Measurements from ENCODE around the gene KCNQ1OT1.

Gene KCNQ1OT1

GRCh38 chr11:2715716-2716350 is 16.0 kb upstream of the KCNQ1OT1 start:
- Histone ChIP-seq H3K27me3 (ENCODE audit: control insufficient read depth, insufficient read depth, low read length) (peaks cover 98% of the 10 kb centered on the region), H3K9me3 (ENCODE audit: control insufficient read depth, insufficient read depth, low read length) (0 out of 2 replicates have a peak, but pooled peaks cover under 1% of the 10 kb centered on the region)

DNA sequence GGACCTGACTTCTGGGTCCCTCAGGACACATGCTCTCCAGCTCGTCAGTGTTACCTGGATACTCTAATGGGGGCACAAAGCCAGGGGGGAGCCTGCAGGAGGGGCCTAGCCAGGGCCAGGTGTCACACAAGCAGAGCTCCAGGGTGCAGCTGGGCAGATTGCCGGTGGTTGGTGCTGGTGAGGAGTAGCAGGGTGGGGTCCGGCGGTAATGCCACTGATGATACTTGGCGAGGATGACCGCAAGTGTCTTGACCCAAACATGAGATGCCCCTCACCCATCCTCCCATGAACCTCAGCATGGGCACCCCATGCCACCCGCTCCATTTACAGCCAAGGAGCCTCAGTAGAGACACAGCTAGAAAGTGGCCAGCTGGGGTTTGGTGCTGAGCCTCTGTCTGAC is 15.1 kb upstream of the KCNQ1OT1 start:
- peaks cover 18% of the 10 kb centered on the region for H3K4me1 ChIP-seq (ENCODE audit: control insufficient read depth, insufficient read depth, low read length)
- H3K27ac ChIP-seq (ENCODE audit: low read depth, low read length), result no peak overlapping the region
- peaks cover 5% of the 10 kb centered on the region; the same call in 1 of the 2 replicates for H3K9me3 ChIP-seq (ENCODE audit: control insufficient read depth, insufficient read depth, low read length)
- H3K9ac ChIP-seq (ENCODE audit: low read depth, low read length), result no peak overlapping the region
- H3K4me3 ChIP-seq (ENCODE audit: low read depth, low read length), result no peak overlapping the region
- peaks cover 90% of the 10 kb centered on the region for H3K27me3 ChIP-seq (ENCODE audit: control insufficient read depth, insufficient read depth, low read length)
- H3K36me3 ChIP-seq (ENCODE audit: control insufficient read depth, insufficient read depth, low read length), result no peaks in the 10 kb centered on the region

More at GRCh38 chr11:2715716-2716350, 16.0 kb upstream of the KCNQ1OT1 start:
- Histone ChIP-seq H3K4me3 (ENCODE audit: low read depth, low read length) (no peak overlapping the region), H3K9ac (ENCODE audit: low read depth, low read length) (no peak overlapping the region), H3K36me3 (ENCODE audit: control insufficient read depth, insufficient read depth, low read length) (no peaks in the 10 kb centered on the region), H3K27ac (ENCODE audit: low read depth, low read length) (no peak overlapping the region), H3K4me1 (ENCODE audit: control insufficient read depth, insufficient read depth, low read length) (peaks cover 28% of the 10 kb centered on the region)

GRCh38 chr11:2714463-2714800 is 14.6 kb upstream of the KCNQ1OT1 start:
- H3K9ac ChIP-seq (ENCODE audit: low read depth, low read length), result no peak overlapping the region
- peaks cover 14% of the 10 kb centered on the region for H3K4me1 ChIP-seq (ENCODE audit: control insufficient read depth, insufficient read depth, low read length)
- H3K27ac ChIP-seq (ENCODE audit: low read depth, low read length), result no peak overlapping the region
- H3K9me3 ChIP-seq (ENCODE audit: control insufficient read depth, insufficient read depth, low read length), result peaks cover 8% of the 10 kb centered on the region; the same call in 1 of the 2 replicates
- no peaks in the 10 kb centered on the region for H3K36me3 ChIP-seq (ENCODE audit: control insufficient read depth, insufficient read depth, low read length)
- peaks cover 90% of the 10 kb centered on the region for H3K27me3 ChIP-seq (ENCODE audit: control insufficient read depth, insufficient read depth, low read length)
- no peak overlapping the region for H3K4me3 ChIP-seq (ENCODE audit: low read depth, low read length)

DNA sequence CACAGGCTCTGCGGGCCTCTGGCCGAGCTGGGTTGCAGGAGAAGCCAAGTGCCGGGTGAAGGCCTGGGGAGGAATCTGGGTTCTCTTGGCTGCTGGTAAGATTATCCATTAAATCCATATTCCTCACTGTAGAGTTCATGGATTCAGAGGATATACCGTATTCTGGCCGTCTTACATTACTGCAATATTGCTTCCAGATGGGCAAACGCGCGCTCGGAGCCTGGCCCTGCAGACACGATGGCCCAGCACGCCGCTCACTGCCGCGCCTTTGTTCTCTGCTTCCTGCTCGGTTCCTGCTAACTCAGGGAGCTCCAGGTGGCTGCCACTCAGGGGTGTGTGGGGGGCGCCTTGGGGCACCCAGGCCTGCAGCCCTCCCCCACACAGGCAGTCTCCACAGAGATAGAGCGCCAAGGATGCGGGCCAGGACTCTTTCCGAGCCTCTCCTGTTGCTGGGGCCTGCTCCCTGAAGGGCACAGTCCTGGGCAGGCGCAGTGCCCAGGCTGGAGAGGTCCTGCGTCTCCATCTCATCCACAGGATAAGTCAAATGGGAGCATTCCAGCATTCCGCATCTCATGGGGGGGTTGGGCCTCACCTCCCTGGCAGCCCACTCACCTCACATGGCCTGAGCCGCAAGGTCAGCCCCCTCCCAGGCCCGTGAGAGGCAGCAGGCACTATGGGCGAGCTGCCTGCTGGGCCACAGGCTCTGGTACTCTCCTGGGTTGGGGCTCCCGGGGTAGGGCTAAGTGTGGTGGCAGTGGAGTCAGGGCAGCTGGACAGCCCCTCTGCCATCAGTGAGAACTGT is 14.1 kb upstream of the KCNQ1OT1 start:
- Histone ChIP-seq H3K36me3 (ENCODE audit: control insufficient read depth, insufficient read depth, low read length) (no peaks in the 10 kb centered on the region), H3K9me3 (ENCODE audit: control insufficient read depth, insufficient read depth, low read length) (peaks cover 8% of the 10 kb centered on the region; the same call in 1 of the 2 replicates), H3K27ac (ENCODE audit: low read depth, low read length) (no peak overlapping the region), H3K4me1 (ENCODE audit: control insufficient read depth, insufficient read depth, low read length) (peaks cover 8% of the 10 kb centered on the region), H3K4me3 (ENCODE audit: low read depth, low read length) (no peak overlapping the region), H3K9ac (ENCODE audit: low read depth, low read length) (no peak overlapping the region), H3K27me3 (ENCODE audit: control insufficient read depth, insufficient read depth, low read length) (peaks cover 88% of the 10 kb centered on the region)

GRCh38 chr11:2713094-2713493 is 13.3 kb upstream of the KCNQ1OT1 start:
- peaks cover 8% of the 10 kb centered on the region; the same call in 1 of the 2 replicates for H3K9me3 ChIP-seq (ENCODE audit: control insufficient read depth, insufficient read depth, low read length)
- H3K4me1 ChIP-seq (ENCODE audit: control insufficient read depth, insufficient read depth, low read length), result peaks cover under 1% of the 10 kb centered on the region; the same call in 1 of the 2 replicates
- H3K4me3 ChIP-seq (ENCODE audit: low read depth, low read length), result no peak overlapping the region
- H3K9ac ChIP-seq (ENCODE audit: low read depth, low read length), result no peak overlapping the region
- no peaks in the 10 kb centered on the region for H3K36me3 ChIP-seq (ENCODE audit: control insufficient read depth, insufficient read depth, low read length)
- peaks cover 88% of the 10 kb centered on the region for H3K27me3 ChIP-seq (ENCODE audit: control insufficient read depth, insufficient read depth, low read length)
- H3K27ac ChIP-seq (ENCODE audit: low read depth, low read length), result no peak overlapping the region

DNA sequence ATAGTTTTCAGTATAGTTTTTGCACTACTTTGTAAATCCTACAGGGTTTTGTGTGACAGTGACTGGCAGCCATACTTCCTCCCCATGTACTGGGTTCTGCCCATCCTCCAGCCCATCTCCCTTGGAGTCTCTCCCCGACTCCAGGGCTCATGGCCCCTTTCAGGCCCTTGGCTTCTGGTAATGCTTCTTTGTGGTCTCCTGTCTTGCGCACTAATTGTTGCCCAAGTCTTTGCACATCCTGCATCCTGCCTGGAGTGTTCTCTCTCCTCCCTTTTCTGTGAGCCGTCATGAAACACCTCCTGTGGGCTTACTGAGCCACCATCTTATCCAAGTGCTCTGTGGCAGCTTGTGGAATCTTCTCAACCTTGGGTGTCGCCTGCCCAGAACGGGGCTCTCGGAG is 11.4 kb upstream of the KCNQ1OT1 start:
- Histone ChIP-seq H3K9me3 (ENCODE audit: control insufficient read depth, insufficient read depth, low read length) (peaks cover 8% of the 10 kb centered on the region; the same call in 1 of the 2 replicates), H3K9ac (ENCODE audit: low read depth, low read length) (no peak overlapping the region), H3K4me1 (ENCODE audit: control insufficient read depth, insufficient read depth, low read length) (no peaks in the 10 kb centered on the region), H3K36me3 (ENCODE audit: control insufficient read depth, insufficient read depth, low read length) (no peaks in the 10 kb centered on the region), H3K4me3 (ENCODE audit: low read depth, low read length) (no peak overlapping the region), H3K27ac (ENCODE audit: low read depth, low read length) (no peak overlapping the region), H3K27me3 (ENCODE audit: control insufficient read depth, insufficient read depth, low read length) (peaks cover 88% of the 10 kb centered on the region)

DNA sequence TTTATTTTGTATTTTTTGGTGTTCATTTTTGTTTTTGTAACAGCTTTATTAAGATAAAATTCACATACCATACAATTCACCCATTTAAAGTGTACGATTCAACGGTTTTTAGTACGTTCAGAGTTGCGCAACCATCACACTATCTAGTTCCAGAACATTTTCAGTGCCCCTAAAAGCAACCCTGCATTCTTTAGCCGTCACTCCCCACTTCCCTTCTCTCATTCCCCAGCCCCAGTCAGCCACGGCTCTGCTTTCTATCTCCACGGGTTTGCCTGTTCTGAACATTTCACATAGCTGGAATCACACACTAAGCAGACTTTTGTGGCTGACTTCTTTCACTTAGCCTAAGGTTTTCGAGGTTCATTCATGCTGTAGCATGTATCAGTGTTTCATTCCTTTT is 9.6 kb upstream of the KCNQ1OT1 start:
- Histone ChIP-seq H3K9ac (ENCODE audit: low read depth, low read length) (no peak overlapping the region), H3K27ac (ENCODE audit: low read depth, low read length) (no peak overlapping the region), H3K4me1 (ENCODE audit: control insufficient read depth, insufficient read depth, low read length) (no peaks in the 10 kb centered on the region), H3K9me3 (ENCODE audit: control insufficient read depth, insufficient read depth, low read length) (peaks cover 8% of the 10 kb centered on the region; the same call in 1 of the 2 replicates), H3K36me3 (ENCODE audit: control insufficient read depth, insufficient read depth, low read length) (no peaks in the 10 kb centered on the region), H3K27me3 (ENCODE audit: control insufficient read depth, insufficient read depth, low read length) (peaks cover 87% of the 10 kb centered on the region), H3K4me3 (ENCODE audit: low read depth, low read length) (no peak overlapping the region)

DNA sequence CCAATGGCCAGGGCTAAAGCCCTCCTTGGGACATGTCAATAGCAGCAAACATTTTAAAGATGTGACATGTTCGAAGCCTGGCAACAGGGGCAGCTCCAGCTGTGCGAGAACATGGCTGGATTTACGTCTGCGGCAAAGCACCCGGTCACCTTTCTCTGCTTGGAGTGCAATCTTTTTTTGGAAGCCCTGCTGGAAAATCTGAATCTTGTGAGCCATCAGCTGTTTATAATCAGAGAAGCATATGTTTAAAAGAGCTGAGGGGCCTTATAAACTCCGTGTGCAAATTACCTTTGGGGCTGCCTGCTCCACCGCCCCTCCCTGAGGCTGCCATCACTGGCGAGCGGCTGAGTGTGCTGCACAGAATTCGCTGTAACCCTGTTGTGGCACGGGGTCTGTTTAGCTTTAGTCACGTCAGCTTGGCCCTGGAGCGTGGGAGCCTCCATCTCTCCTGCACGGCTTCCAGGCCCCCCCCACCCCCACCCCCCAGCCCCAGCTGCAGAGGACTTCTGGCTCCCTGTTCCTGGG is 9.0 kb upstream of the KCNQ1OT1 start:
- H3K4me1 ChIP-seq (ENCODE audit: control insufficient read depth, insufficient read depth, low read length), result peaks cover 3% of the 10 kb centered on the region
- no peaks in the 10 kb centered on the region for H3K36me3 ChIP-seq (ENCODE audit: control insufficient read depth, insufficient read depth, low read length)
- no peak overlapping the region for H3K9ac ChIP-seq (ENCODE audit: low read depth, low read length)
- H3K27ac ChIP-seq (ENCODE audit: low read depth, low read length), result no peak overlapping the region
- H3K4me3 ChIP-seq (ENCODE audit: low read depth, low read length), result no peak overlapping the region
- H3K9me3 ChIP-seq (ENCODE audit: control insufficient read depth, insufficient read depth, low read length), result peaks cover 8% of the 10 kb centered on the region; the same call in 1 of the 2 replicates
- peaks cover 87% of the 10 kb centered on the region for H3K27me3 ChIP-seq (ENCODE audit: control insufficient read depth, insufficient read depth, low read length)

DNA sequence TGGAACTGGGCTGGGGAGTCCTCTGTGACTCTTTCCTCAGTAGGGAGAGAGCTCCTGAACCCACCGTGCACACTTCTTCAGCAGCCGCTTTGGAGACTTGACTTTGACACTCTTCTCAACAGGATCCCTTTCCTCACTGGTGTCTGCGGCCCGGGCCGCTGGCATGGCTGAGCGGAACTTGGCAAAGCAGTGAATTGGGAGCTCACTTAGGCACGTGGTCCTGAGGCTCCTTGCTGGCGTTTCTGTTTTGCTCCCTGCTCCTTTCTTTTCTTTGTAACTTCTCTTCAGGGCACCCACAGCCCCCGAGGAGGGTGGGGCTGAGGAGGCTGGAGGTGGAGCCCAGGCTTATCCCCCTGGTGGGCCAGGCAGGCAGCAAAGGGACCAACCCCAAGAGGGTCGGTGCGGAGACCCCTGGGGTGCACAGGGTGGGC is 8.4 kb upstream of the KCNQ1OT1 start:
- Histone ChIP-seq H3K4me3 (ENCODE audit: low read depth, low read length) (no peak overlapping the region), H3K4me1 (ENCODE audit: control insufficient read depth, insufficient read depth, low read length) (peaks cover 10% of the 10 kb centered on the region), H3K27me3 (ENCODE audit: control insufficient read depth, insufficient read depth, low read length) (peaks cover 87% of the 10 kb centered on the region), H3K9ac (ENCODE audit: low read depth, low read length) (no peak overlapping the region), H3K36me3 (ENCODE audit: control insufficient read depth, insufficient read depth, low read length) (no peaks in the 10 kb centered on the region), H3K27ac (ENCODE audit: low read depth, low read length) (no peak overlapping the region), H3K9me3 (ENCODE audit: control insufficient read depth, insufficient read depth, low read length) (peaks cover 8% of the 10 kb centered on the region; the same call in 1 of the 2 replicates)

- Histone ChIP-seq H3K27ac (ENCODE audit: low read depth, low read length) (no peak overlapping the region), H3K4me1 (ENCODE audit: control insufficient read depth, insufficient read depth, low read length) (peaks cover 14% of the 10 kb centered on the region), H3K36me3 (ENCODE audit: control insufficient read depth, insufficient read depth, low read length) (no peaks in the 10 kb centered on the region), H3K4me3 (ENCODE audit: low read depth, low read length) (no peak overlapping the region), H3K9me3 (ENCODE audit: control insufficient read depth, insufficient read depth, low read length) (peaks cover 8% of the 10 kb centered on the region; the same call in 1 of the 2 replicates), H3K9ac (ENCODE audit: low read depth, low read length) (no peak overlapping the region), H3K27me3 (ENCODE audit: control insufficient read depth, insufficient read depth, low read length) (peaks cover 86% of the 10 kb centered on the region)
Measured at GRCh38 chr11:2707736-2708135, 7.9 kb upstream of the KCNQ1OT1 start.

DNA sequence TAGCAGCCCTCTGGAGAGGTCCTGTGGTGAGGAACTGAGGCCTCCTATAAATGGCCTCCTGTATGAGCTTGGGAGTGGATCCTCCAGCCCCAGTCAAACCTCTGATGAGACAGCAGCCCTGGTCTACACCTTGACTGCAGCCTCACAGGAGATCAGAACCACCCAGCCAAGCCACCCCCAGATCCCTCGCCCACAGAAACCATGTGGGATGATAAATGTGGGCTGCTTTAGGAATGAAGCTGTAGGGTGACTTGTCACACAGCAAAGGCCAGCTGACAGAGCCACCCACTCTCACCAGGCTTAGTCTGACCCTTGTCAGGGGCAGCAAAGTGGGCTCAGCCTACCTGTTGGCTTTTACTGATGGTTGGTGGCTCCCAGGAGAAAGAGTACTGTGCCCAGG is 6.5 kb upstream of the KCNQ1OT1 start:
- Histone ChIP-seq H3K4me1 (ENCODE audit: control insufficient read depth, insufficient read depth, low read length) (peaks cover 19% of the 10 kb centered on the region), H3K9ac (ENCODE audit: low read depth, low read length) (no peak overlapping the region), H3K27me3 (ENCODE audit: control insufficient read depth, insufficient read depth, low read length) (peaks cover 86% of the 10 kb centered on the region), H3K27ac (ENCODE audit: low read depth, low read length) (no peak overlapping the region), H3K9me3 (ENCODE audit: control insufficient read depth, insufficient read depth, low read length) (peaks cover 8% of the 10 kb centered on the region; the same call in 1 of the 2 replicates), H3K36me3 (ENCODE audit: control insufficient read depth, insufficient read depth, low read length) (no peaks in the 10 kb centered on the region), H3K4me3 (ENCODE audit: low read depth, low read length) (no peak overlapping the region)
